Parathyroid adenoma (tissue), 2 donors: ENCODE measurements around the gene RPL13A.

Experiments used
- H2AFZ ChIP-seq: fragments of 300-600 bp; sonication (generic); one replicate; pipeline ENCODE4 v1.7.0; 2017; ENCODE audit warnings: antibody characterized with exemption, mild to moderate bottlenecking
- H3K27ac ChIP-seq: fragments of 300-600 bp; sonication (generic); one replicate; pipeline ENCODE4 v1.7.0; 2017
- H3K27me3 ChIP-seq: fragments of 300-600 bp; sonication (generic); one replicate; pipeline ENCODE4 v1.7.0; 2017; ENCODE audit warnings: low read length; ENCODE audit not compliant: control insufficient read depth, insufficient read depth
- H3K36me3 ChIP-seq: fragments of 300-600 bp; sonication (generic); one replicate; pipeline ENCODE4 v1.7.0; 2017; ENCODE audit warnings: low read length; ENCODE audit not compliant: control insufficient read depth, insufficient read depth
- H3K4me1 ChIP-seq: fragments of 300-600 bp; sonication (generic); one replicate; pipeline ENCODE4 v1.7.0; 2017; ENCODE audit warnings: control low read depth
- H3K4me2 ChIP-seq: fragments of 300-600 bp; sonication (generic); one replicate; pipeline ENCODE4 v1.7.0; 2017; ENCODE audit warnings: low read length
- H3K4me3 ChIP-seq: fragments of 300-600 bp; sonication (generic); one replicate; pipeline ENCODE4 v1.7.0; 2017; ENCODE audit warnings: low read depth, low read length
- H3K79me2 ChIP-seq: fragments of 300-600 bp; sonication (generic); one replicate; pipeline ENCODE4 v1.7.0; 2017; ENCODE audit warnings: control low read depth
- H3K9ac ChIP-seq: fragments of 300-600 bp; sonication (generic); one replicate; pipeline ENCODE4 v1.7.0; 2017; ENCODE audit warnings: mild to moderate bottlenecking
- H3K9me3 ChIP-seq: fragments of 300-600 bp; sonication (generic); one replicate; pipeline ENCODE4 v1.7.0; 2017; ENCODE audit warnings: low read length; ENCODE audit not compliant: control insufficient read depth
- CTCF ChIP-seq: fragments of 300-600 bp; sonication (generic); IDR thresholded peaks from one replicate; pipeline ENCODE4 v1.7.0; 2017; ENCODE audit warnings: antibody characterized with exemption, mild to moderate bottlenecking
- donor health status: primary hyperparathyroidism.

Gene RPL13A

GRCh38 chr19:49441210-49441959 lies 46.0 kb upstream of the RPL13A start, which contains the start of gene SLC17A7:
TSS of gene SLC17A7 (minus strand) at chr19:49441527. CDS start at chr19:49441379, 148 bp downstream.
- Histone ChIP-seq H3K4me1 (no peaks in the 10 kb centered on the region), H3K27me3 (peaks cover 4% of the 10 kb centered on the region), H3K4me2 (peak within 1 kb of the TSS; percentile 97), H3K27ac (no peak within 1 kb of the TSS), H2AFZ (no peak within 1 kb of the TSS), H3K79me2 (no peaks in the 10 kb centered on the region), H3K9me3 (no peaks in the 10 kb centered on the region), H3K9ac (no peak within 1 kb of the TSS), H3K36me3 (no peaks in the 10 kb centered on the region), H3K4me3 (peak within 1 kb of the TSS; percentile 9)
- no peak for TF ChIP-seq CTCF

GRCh38 chr19:49441960-49442350 lies 45.5 kb upstream of the RPL13A start:
- no peak overlapping the region for H2AFZ ChIP-seq
- no peaks in the 10 kb centered on the region for H3K4me1 ChIP-seq
- peak overlapping the region; percentile 97 for H3K4me2 ChIP-seq
- no peaks in the 10 kb centered on the region for H3K9me3 ChIP-seq
- no peaks in the 10 kb centered on the region for H3K79me2 ChIP-seq
- no peak overlapping the region for H3K27ac ChIP-seq
- H3K9ac ChIP-seq, result no peak overlapping the region
- no peaks in the 10 kb centered on the region for H3K36me3 ChIP-seq
- no peak for TF ChIP-seq CTCF
- H3K4me3 ChIP-seq, result peak overlapping the region; percentile 9
- H3K27me3 ChIP-seq, result peaks cover 4% of the 10 kb centered on the region

- H3K9me3 ChIP-seq, result no peaks in the 10 kb centered on the region
- no peak overlapping the region for H3K27ac ChIP-seq
- no peaks in the 10 kb centered on the region for H3K36me3 ChIP-seq
- H3K4me1 ChIP-seq, result no peaks in the 10 kb centered on the region
- no peak for TF ChIP-seq CTCF
- no peak overlapping the region for H3K9ac ChIP-seq
- H3K4me2 ChIP-seq, result peak overlapping the region; percentile 97
- no peak overlapping the region for H2AFZ ChIP-seq
- H3K4me3 ChIP-seq, result peak overlapping the region; percentile 9
- no peaks in the 10 kb centered on the region for H3K79me2 ChIP-seq
- peaks cover 4% of the 10 kb centered on the region for H3K27me3 ChIP-seq
These were observed 45.1 kb upstream of the RPL13A start for GRCh38 chr19:49442354-49442753.

GRCh38 chr19:49442771-49443365 lies 44.5 kb upstream of the RPL13A start:
- TF ChIP-seq CTCF, result no peak
- peak overlapping the region; percentile 67 for H3K27ac ChIP-seq
- peaks cover 4% of the 10 kb centered on the region for H3K27me3 ChIP-seq

More at GRCh38 chr19:49442771-49443365, 44.5 kb upstream of the RPL13A start:
- Histone ChIP-seq H3K4me3 (peak overlapping the region; percentile 91), H3K9me3 (no peaks in the 10 kb centered on the region), H2AFZ (peak overlapping the region; percentile 86), H3K4me2 (peak overlapping the region; percentile 97), H3K9ac (no peak overlapping the region), H3K4me1 (no peaks in the 10 kb centered on the region), H3K36me3 (no peaks in the 10 kb centered on the region), H3K79me2 (no peaks in the 10 kb centered on the region)
